Inflammatory macrophage (primary cell): ENCODE results near the gene TJAP1.
"Not testable (repeated sequence)": the region's sequence is repeated elsewhere in the genome, so short reads cannot be mapped to it uniquely, and the experiment has no call there.

ENCODE experiments used
- DNase-seq, 2 donors: peaks; one replicate each; pipeline ENCODE4 v3.0.0-alpha.2; 2020 to 2022

TJAP1 gene

DNA sequence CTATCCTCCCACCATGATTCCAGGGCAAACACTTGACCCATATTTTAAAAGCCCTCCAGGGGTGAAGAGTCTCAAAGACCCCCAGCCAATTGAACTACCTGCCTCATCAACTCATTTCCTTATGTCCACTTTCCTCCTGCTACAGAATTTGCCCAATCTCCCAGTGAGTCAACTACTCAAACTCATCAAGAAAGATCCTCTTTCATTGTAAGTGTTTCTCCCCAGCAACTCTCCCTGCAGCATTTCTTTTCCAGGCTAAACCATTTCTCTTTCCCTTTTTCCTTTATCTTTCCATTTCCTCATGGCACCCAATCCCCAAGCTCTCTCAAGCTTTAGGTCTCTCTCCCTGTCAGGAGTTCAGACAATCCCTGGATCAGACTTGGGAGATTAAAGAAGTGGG, 23.5 kb upstream of the TJAP1 start:
- DNase-seq, result no peak

DNA sequence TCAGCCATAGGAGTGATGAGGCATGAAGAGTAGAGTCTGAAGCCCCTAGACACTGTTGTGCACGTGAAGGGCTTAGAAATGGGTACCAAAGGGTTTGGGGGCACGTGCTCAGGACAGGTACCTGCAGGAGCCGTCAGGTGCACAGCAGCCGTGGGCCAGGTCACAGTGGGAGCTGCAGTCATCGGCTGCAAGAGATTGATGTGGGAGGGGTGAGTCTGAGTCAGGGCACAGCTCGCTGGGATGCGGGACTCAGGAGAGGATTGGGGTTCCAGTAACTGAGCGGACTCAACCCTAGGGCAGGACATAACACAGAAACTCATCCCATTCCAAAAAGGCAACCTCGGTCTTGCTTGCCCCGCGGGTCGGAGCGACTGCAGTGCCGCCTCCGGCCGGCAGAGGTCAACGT, 23.1 kb upstream of the TJAP1 start:
- peak; percentile 67 to 81 for DNase-seq

DNA sequence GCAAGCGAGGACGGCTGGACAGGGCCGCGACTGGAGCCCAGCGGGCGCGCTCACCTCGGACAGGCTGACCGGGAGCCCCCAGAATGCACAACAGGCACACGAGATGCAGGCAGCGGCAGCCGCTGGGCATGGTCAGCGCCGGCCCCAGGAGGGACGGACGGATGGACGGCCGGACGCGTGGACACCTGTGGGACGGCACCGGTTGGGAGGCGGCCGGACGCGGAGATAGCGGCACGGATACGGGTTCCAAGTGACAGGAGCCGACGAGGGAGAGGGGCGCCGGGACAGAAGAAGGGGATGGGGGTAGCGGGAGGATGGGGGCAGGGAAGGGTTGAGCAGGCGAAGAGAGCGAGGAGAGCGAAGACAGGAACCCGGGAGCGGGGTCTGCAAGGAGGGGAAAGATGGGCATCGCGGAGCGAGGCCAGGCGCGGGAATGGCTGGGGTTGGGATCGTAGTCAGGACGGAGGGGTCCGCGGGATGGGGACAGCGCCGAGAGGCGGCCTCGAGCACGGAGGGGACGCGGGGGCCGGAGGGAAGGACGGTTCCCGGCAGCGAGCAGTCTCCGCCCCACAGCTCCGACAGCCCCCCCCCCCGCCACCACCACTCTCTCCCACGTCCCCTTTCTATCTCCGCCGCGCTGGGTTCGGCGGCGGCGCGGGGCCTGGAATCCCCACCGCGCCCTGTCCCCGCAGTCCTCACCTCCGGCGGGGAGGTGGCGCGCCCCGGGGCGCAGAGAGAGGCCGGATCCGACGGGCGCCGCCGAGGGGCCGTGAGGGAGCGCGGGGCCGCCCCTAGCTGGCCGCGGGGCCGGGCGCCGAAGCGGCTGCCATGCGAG, 22.5 kb upstream of the TJAP1 start:
- DNase-seq, result no peak

DNA sequence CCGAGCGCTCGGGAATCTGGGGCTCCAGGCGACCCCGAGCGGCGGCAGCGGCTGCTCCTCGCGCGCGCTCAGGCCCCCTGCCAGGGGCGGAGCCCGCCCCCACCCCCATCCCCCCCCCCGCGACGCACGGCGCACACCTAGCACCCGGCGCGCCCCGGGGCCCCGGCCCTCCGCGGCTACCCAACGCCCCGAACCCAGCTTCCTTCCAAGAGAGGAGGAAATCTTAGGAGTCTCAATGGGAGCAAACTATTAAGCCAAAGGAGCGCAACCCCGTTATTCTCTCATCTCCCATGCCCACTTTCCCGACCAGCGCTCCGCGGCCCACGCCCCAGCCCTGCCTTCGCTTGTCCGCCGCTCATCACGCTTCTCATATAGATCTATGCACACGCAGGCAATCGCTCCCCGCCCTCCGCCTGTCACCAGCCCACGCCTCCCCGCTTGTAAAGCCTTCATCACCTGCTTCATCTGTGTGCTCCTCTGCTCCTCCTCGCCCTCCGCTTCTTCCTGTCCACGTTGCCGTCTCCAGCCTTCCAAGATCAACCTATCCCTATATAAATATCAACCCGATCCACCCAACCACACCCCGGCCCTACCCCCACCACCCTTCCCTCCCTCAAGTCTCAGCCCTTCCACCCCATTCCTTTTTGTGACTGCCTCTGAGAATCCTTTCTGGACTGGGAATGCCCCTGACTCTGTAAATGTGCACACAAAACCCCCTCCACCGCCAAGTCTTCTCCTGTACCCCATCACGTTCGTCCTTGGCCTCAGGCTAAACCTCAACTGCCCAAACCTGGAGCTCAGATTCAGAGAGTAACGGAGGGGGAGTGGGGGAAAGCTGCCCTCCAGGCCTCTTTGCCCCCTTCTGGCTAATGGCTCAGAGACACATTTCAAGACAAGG, 21.6 kb upstream of the TJAP1 start, which contains the start of gene DLK2:
Gene DLK2 (minus strand): TSS at position 18 of the 898 bp plus-strand sequence. CDS start 723 bp downstream, outside the sequence.
- peak in 1 of 2 donors; percentile 11 for DNase-seq

DNA sequence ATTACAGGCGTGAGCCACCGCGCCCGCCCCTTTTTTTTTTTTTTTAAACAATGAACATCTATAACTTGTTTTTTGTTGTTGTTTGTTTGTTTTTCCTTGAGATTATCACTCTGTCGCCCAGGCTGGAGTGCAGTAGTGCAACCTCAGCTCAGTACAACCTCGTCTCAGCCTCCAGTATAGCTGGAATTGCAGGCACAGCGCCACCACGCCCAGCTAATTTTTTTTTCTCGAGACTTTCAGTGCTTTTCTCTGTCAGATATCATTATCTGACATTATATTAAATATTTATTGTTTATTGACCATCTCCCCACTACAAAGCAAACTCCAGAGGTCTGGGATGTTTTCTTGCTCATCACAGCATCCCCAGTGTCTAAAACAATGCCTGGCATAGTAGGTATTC, 19.7 kb upstream of the TJAP1 start:
- DNase-seq, result no peak

DNA sequence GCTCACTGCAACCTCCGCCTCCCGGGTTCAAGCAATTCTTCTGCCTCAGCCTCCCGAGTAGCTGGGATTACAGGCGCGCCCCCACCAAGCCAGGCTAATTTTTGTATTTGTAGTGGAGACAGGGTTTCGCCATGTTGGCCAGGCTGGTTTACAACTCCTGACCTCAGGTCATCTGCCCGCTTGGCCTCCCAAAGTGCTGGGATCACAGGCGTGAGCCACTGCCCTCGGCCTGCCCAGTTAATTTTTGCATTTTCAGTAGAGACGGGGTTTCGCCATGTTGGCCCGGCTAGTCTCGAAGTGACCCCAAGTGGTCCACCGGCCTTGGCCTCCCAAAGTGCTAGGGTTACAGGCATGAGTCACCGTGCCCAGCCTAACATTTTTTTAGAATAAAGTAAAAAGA, 19.2 kb upstream of the TJAP1 start:
- not testable (repeated sequence) for DNase-seq

DNA sequence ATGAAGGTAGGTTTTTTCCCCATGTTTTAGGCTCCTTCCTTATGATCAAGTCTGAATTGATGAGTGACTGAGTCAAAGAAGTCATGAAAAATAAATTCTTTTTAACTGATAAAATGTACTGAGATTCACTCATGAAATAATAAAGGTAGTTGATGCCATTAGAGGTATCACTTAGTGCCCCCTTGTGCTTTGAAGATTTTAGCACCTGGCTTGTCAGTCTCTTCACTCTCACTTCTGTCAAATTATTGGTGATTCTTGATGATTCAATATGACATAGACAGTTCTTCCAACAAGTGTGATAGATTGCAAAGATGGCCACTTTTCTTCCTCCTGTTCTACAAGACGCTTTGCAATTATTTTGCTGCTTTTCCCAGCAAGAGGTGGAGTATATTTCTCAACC, 17.8 kb upstream of the TJAP1 start:
- DNase-seq, result no peak

DNA sequence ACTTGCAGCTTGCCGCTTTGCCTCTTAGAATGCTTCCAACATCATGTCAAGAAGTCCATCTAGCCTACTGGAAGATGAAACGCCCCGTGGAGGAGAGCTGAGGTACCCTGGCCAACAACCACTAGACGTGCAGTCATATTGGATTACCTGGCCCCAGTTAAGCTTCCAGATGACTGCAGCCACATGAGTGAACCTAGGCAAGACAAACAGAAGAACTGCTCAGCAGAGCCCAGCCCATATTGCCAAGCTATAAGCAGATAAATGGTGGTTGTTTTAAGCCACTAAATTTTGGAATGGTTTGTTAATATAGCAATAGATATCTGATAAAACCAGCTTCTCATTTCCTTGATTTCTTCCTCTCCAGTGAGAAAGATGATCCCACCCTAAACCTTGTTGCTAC, 17.3 kb upstream of the TJAP1 start:
- no peak for DNase-seq

DNA sequence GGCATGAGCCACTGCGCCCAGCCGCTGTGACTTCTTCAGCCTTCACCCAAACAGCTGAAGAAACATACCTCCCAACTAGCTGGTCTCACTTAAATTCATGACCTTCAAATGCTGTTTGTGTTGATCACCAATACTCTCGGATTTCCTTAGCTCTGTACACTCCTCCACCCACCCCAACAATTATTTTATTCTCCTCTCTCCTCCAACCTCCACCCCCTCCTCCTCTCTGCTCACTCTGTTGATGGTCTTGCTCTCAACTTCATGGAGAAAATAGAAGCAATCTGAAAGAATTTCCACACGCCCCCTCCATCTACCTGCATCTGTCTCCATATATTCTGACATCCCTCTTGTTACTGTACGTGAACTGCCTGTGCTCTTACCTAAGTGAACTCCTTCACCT, 15.4 kb upstream of the TJAP1 start:
- no peak for DNase-seq

DNA sequence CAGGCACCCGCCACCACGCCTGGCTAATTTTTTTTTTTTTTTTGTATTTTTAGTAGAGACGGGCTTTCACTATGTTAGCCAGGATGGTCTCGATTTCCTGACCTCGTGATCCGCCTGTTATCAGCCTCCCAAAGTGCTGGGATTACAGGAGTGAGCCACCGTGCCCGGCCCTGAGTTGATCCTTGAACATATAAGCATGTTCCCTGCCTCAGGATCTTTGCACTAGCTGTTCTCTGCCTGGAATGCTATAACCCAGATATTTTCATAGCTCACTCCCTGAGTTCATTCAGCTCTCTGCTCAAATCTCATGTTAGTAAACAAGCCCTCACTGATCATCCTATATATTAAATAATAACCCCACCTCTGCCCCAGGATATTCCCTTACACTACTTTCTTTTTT, 13.0 kb upstream of the TJAP1 start:
- no peak for DNase-seq

DNA sequence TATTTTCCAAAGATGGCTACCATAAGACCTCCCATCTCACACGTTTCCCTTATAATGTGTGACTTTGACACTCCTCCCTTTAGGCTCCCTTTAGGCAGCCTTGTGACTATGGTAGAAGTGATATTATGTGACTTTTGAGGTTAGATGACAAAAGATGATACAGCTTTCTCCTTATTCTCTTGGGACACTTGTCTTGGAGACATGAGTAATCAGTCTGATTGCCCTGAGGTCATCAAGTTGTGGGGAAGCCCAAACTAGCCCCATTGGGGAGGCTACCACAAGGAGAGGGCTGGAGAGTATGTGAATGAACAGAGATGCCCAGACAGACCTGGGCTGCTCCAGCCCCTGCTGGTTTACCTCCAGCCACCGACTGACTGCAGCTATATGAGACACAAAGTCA, 11.4 kb upstream of the TJAP1 start:
- peak in 1 of 2 donors; percentile 15 for DNase-seq

DNA sequence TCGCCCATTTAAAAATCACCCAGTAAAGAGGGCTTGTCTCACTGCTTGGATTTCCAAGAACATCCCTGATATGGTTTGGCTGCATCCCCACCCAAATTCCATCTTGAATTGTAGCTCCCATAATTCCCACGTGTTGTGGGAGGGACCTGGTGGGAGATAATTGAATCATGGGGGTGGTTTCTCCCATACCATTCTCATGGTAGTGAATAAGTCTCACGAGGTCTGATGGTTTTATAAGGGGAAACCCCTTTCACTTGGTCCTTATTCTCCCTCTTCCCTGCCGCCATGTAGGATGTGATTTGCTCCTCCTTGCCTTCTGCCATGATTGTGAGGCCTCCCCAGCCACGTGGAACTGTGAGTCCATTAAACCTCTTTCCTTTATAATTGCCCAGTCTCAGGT, 10.1 kb upstream of the TJAP1 start:
- DNase-seq, result not testable (repeated sequence)

DNA sequence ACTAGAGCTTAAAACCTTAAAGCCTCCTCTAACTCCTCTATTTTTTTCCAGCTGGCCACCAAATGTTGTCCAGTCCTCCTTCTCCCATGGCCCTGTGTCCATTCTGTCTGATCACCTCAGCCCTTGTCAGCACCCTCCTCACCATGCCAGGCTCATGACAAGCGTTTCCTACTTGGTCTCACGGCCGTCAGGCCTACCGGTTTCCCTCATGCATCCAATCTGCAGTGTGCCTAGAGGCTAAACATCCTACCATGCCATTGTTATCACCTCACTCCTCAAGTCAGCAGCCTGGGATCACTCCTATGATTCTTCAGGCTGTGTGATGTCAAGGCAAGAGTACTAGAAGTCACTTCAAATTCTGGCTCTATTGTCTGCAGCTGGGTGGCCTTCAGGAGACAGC, 9.6 kb upstream of the TJAP1 start:
- DNase-seq, result no peak

DNA sequence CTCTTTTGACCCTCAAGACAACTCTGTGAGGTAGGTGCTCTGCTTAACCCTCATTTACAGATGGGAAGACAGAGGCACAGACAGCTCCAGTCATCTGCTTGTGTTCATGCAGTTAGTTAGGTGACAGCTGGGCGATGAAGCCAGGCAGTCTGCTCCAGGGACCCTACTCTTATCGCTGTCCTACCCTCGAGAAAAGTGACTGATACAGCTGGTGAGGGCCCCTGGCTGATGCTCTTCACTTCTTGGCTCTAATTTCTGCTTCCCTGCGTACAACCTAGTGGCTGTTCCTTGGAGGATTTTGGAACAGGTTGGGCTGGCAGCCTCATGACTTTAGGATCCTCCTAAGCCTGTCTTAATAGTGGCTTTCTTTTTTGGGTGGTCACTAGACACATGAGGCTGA, 9.1 kb upstream of the TJAP1 start:
- no peak for DNase-seq

DNA sequence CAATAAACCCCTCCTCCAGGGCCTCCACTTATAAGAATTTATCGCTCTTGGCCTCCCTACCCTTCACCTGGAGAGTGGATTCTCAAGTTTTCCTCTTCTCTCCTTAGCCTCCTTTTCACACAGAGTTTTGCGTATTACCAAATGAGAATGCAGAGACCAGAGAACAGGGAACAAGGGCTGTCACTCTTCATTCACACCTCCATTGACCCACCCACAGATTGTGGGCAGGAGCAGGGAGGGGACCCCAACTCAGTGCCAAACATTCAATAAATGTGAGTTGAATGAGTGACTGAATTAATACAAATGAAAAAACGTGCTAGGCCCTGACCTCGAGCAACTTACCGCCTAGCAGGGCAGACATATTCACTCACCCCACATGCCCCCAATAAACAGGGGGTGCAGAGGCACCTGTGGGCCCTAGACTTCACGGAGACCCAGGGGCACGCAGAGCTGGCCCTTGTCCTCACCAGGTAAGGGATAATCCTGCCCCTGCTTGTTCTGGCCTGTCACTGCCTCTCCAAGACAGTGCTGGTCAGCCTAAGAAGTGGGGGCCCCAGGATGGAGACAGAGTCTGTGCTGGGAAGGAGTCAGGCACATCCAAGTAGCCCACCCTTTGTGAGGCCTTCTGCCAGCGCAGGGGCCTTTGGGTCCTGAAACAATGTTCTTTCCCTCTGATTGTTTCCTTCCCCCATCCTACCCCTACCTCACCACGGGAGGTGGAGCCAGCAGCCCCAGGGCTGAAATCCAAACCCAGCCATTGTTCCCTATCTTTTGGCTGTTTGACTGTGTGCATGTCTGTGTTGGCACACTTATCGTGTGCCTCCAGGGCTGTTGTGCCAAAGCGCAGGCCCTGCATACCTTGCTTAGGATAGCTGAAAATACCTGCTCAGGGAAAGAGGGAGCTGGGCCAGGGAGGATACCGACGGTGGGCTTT, 8.4 kb upstream of the TJAP1 start:
- DNase-seq, result no peak

DNA sequence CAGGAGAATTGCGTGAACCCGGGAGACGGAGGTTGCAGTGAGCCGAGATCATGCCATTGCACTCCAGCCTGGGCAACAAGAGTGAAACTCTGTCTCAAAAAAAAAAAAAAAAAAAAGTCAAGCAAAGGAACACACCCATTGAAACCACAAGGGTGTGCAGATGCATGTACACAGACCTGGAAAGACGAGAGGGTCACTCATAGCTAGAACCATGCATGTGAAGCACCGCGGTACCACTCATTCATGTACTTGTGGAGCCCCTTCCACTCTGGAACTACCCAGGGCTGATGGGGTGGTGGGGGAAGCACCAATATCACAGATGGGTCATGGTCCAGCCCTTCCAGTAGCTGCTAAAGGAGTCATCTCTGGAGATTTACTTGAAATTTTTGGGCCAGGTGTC, 7.4 kb upstream of the TJAP1 start:
- no peak for DNase-seq

DNA sequence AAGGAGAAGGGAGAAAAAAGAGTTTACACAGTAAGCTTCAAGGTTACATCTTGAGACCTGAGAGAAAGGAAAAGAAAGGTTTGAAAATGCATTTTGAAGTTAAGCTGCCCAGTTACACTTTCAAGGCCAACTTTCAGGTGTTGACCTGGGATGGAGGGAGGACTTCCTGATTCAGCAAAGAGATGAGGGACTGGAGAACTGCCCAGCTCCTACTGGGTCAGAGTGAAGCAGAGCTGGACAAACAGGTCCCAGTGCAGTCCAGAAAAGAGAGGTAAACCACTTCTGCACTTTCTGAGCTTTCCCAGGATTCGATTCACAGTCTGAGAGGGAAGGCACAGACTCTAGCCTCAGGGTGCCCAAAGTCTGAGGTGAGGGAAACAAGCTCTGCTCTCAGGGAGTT, 6.0 kb upstream of the TJAP1 start:
- DNase-seq, result no peak

DNA sequence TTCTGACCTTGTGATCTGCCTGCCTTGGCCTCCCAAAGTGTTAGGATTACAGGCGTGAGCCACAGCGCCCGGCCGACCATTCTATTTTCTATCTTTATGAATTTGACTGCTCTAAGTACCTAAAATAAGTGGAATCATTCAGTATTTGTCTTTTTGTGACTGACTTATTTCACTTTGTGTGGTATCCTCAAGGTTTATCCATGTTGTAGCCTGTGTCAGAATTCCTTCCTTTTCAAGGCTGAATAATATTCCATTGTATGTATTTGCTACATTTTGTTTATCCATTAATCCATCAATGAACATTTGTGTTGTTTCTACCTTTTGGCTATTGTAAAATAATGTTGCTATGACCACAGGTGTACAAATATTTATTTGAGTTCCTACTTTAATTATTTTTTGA, 4.9 kb upstream of the TJAP1 start:
- no peak for DNase-seq

DNA sequence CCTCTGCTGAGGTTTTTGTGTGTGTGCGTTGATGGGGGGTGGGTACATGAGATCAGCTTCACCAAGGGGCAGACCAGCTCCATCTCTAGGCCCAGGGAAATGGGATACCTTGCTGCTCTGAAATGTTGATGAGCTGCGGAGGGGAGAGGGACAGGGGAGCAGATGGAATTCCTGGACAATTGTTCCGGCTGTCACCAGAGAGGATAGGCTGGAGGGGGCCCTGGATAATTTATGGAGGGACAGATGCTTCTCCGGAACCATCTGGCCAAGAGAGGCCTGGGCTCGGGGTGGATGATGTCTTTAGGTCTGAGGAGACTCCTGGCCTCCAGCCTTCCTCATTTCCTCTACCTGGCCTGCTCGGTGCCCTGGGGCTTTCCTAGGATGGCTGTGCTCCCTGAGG, 1.9 kb upstream of the TJAP1 start:
- no peak for DNase-seq

DNA sequence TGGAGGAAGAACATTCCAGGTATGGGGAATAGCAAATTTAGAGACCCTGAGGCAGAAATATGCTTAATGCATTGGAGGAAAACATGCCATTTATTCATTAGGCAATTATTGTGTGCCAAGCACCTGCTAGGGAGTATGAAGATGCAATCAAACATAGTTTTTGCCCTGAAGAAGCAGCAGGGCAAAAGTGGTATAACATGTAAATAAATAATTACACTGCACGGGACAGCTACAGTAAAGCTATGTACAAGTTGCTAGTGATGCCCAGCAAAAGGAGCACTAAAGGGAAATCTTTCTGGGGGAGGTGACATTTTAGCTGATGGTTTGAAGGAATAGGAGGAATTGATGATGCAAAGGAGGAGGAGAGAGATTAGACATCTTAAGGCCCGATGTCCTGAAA, 624 bp upstream of the TJAP1 start:
- DNase-seq, result no peak

DNA sequence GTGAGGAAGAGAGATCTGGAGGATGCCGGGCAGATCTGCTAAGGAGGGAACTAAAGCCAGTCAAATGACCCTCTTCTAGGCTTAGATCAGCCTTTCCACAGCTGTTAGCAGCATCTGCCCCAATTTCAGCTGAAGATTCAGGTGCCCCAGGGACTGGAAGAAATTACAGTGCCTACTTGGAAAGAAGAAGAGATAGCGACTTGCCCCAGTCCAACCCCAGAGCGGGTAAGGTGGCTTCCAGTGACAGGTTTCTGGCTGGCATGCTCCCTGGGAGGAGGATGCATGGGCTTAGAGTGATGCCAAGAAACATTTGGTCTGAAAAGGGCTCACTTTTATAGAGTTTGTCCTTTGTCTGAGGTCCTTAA, 620 bp downstream of the TJAP1 start:
- DNase-seq, result peak in 1 of 2 donors; percentile 10

DNA sequence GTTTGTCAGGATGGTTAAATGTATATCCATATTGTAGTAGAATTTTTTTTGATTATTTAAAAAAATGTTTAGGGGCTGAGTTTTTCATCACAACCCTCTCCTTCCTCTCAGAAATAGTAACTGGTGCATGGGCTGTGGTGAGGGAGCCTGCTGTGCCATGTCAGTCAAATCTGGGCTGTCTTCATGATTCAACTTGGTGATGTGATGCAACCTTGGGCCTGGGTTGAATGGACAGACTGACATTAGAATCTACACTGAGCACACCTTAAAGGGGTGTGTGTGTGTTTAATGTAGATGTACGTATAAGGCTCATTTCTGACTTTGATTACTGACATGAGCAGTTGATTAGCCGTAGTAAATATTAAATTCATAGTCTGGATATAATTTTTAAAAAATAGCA, 3.7 kb downstream of the TJAP1 start:
- DNase-seq, result no peak
